ENCODE results near the gene CTAGE1.

CTAGE1 gene

DNA sequence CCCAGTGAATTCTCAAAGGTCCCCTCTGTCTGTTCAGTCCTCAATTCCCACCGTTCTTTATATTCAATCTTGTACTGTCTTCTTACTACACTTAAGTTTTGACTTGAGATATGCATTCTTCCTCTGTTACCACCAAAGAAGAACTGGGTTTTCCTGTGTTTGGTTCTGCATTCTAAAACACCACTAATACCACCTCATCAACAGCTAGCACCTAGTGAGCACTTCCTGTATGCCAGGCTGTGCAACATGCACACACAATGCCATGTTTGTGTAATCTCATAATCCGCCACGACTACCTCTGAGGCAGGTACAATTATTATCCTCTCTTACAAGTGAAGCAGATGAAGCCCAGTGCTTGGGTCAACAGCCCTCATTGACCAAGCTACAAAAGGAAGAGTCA lies 11.8 kb upstream of the CTAGE1 start:
- ATAC-seq (ENCODE audit: low read depth) (no peak), DNase-seq (ENCODE audit: low spot score) (no peak)
- H3K36me3 ChIP-seq (ENCODE audit: low read depth) = no peaks in the 10 kb centered on the region
- no peak overlapping the region for H3K27ac ChIP-seq (ENCODE audit: poor library complexity, severe bottlenecking)
- no peak overlapping the region for H3K4me3 ChIP-seq (ENCODE audit: severe bottlenecking)
- H3K27me3 ChIP-seq (ENCODE audit: insufficient read depth, poor library complexity, severe bottlenecking) = no peaks in the 10 kb centered on the region
- H3K4me1 ChIP-seq (ENCODE audit: insufficient read depth, poor library complexity, severe bottlenecking) = peaks cover 16% of the 10 kb centered on the region
- no peak for TF ChIP-seq CTCF (IDR thresholded peaks at IDR 0.05; ENCODE audit: poor library complexity, severe bottlenecking)
- no peaks in the 10 kb centered on the region for H3K9me3 ChIP-seq (ENCODE audit: severe bottlenecking)

- Histone ChIP-seq H3K36me3 (ENCODE audit: low read depth) (no peaks in the 10 kb centered on the region), H3K4me1 (ENCODE audit: insufficient read depth, poor library complexity, severe bottlenecking) (peaks cover 16% of the 10 kb centered on the region), H3K4me3 (ENCODE audit: severe bottlenecking) (no peak overlapping the region), H3K27ac (ENCODE audit: poor library complexity, severe bottlenecking) (no peak overlapping the region), H3K27me3 (ENCODE audit: insufficient read depth, poor library complexity, severe bottlenecking) (no peaks in the 10 kb centered on the region), H3K9me3 (ENCODE audit: severe bottlenecking) (no peaks in the 10 kb centered on the region)
- TF ChIP-seq CTCF (IDR thresholded peaks at IDR 0.05; ENCODE audit: poor library complexity, severe bottlenecking) = no peak
- DNase-seq (ENCODE audit: low spot score) (no peak), ATAC-seq (ENCODE audit: low read depth) (peak; percentile 59)
These were observed 11.0 kb upstream of the CTAGE1 start for GRCh38 chr18:22428672-22429071.

GRCh38 chr18:22427822-22428549 lies 10.3 kb upstream of the CTAGE1 start:
- no peaks in the 10 kb centered on the region for H3K27me3 ChIP-seq (ENCODE audit: insufficient read depth, poor library complexity, severe bottlenecking)
- H3K27ac ChIP-seq (ENCODE audit: poor library complexity, severe bottlenecking) = no peak overlapping the region
- DNase-seq (ENCODE audit: low spot score) (no peak), ATAC-seq (ENCODE audit: low read depth) (no peak)
- no peaks in the 10 kb centered on the region for H3K36me3 ChIP-seq (ENCODE audit: low read depth)
- H3K4me1 ChIP-seq (ENCODE audit: insufficient read depth, poor library complexity, severe bottlenecking) = peaks cover 14% of the 10 kb centered on the region
- H3K4me3 ChIP-seq (ENCODE audit: severe bottlenecking) = no peak overlapping the region
- H3K9me3 ChIP-seq (ENCODE audit: severe bottlenecking) = no peaks in the 10 kb centered on the region
- no peak for TF ChIP-seq CTCF (IDR thresholded peaks at IDR 0.05; ENCODE audit: poor library complexity, severe bottlenecking)

DNA sequence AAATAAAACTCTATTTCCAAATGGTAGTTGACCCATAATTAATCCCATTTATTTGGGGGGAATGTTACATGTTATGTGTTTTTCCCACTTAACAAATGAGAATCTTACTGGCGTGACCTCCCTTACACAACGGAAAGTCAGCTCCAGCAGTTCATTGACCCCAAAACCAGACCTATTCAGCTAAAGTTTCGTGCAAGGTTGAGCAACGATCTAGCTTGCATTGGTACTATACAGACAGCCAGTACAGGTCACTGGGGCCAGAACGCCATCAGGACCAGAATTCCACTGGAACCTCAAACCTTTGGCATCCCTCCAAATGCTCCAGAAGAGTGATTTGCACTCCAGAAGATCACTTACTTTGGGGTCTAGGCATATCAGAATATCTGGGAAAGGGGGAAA lies 6.8 kb upstream of the CTAGE1 start:
- Histone ChIP-seq H3K27me3 (ENCODE audit: insufficient read depth, poor library complexity, severe bottlenecking) (no peaks in the 10 kb centered on the region), H3K4me3 (ENCODE audit: severe bottlenecking) (no peak overlapping the region), H3K4me1 (ENCODE audit: insufficient read depth, poor library complexity, severe bottlenecking) (peaks cover 6% of the 10 kb centered on the region), H3K9me3 (ENCODE audit: severe bottlenecking) (no peaks in the 10 kb centered on the region), H3K27ac (ENCODE audit: poor library complexity, severe bottlenecking) (no peak overlapping the region), H3K36me3 (ENCODE audit: low read depth) (no peaks in the 10 kb centered on the region)
- TF ChIP-seq CTCF (IDR thresholded peaks at IDR 0.05; ENCODE audit: poor library complexity, severe bottlenecking) = no peak
- DNase-seq (ENCODE audit: low spot score) (no peak), ATAC-seq (ENCODE audit: low read depth) (no peak)

GRCh38 chr18:22423878-22424564 lies 6.3 kb upstream of the CTAGE1 start:
- Histone ChIP-seq H3K4me1 (ENCODE audit: insufficient read depth, poor library complexity, severe bottlenecking) (peaks cover 6% of the 10 kb centered on the region), H3K27me3 (ENCODE audit: insufficient read depth, poor library complexity, severe bottlenecking) (no peaks in the 10 kb centered on the region), H3K36me3 (ENCODE audit: low read depth) (no peaks in the 10 kb centered on the region), H3K9me3 (ENCODE audit: severe bottlenecking) (no peaks in the 10 kb centered on the region), H3K27ac (ENCODE audit: poor library complexity, severe bottlenecking) (no peak overlapping the region), H3K4me3 (ENCODE audit: severe bottlenecking) (no peak overlapping the region)
- DNase-seq (ENCODE audit: low spot score) = no peak
- no peak for TF ChIP-seq CTCF (IDR thresholded peaks at IDR 0.05; ENCODE audit: poor library complexity, severe bottlenecking)
- ATAC-seq (ENCODE audit: low read depth) = no peak

Data from RWPE2 (cell line).